Hepatic stellate cell (primary cell): ENCODE results near the gene GEMIN7.
A peak's percentile ranks its signal among the peaks of the same experiment; 100 is the strongest.

Experiments
- DNase-seq: peaks from one replicate; pipeline ENCODE4 v3.0.0; 2011; ENCODE audit warnings: low spot score

The GEMIN7 gene

DNA sequence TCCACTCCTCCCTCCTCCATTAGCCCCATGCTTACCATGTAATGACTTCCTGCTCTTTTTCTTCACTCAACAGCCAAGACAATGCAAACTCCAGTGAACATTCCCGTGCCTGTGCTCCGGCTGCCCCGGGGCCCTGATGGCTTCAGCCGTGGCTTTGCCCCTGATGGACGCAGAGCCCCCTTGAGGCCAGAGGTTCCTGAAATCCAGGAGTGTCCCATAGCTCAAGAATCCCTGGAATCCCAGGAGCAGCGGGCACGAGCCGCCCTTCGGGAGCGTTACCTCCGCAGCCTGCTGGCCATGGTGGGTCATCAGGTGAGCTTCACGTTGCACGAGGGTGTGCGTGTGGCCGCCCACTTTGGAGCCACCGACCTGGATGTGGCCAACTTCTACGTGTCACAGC, 11.0 kb downstream of the GEMIN7 start:
- DNase-seq = no peak

DNA sequence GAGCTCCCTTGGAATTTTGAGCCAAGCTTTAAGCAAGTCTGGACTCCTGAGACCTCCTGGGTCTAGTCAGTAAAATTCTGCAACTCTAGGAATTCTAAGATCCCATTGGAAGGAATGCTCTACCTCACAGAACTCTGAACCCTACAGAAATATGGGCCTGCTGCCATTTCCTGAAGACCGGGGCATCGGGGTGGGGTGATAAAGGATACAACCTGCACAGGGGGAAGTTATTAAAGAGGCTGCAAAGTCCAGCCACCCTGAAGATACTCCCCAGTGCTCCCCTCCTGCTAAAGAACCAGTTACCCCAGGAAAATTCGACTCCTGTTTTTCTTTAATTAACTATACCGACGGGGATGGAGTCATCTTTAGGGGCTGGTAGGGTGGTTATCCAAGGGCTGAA, 11.5 kb downstream of the GEMIN7 start:
- DNase-seq = no peak

DNA sequence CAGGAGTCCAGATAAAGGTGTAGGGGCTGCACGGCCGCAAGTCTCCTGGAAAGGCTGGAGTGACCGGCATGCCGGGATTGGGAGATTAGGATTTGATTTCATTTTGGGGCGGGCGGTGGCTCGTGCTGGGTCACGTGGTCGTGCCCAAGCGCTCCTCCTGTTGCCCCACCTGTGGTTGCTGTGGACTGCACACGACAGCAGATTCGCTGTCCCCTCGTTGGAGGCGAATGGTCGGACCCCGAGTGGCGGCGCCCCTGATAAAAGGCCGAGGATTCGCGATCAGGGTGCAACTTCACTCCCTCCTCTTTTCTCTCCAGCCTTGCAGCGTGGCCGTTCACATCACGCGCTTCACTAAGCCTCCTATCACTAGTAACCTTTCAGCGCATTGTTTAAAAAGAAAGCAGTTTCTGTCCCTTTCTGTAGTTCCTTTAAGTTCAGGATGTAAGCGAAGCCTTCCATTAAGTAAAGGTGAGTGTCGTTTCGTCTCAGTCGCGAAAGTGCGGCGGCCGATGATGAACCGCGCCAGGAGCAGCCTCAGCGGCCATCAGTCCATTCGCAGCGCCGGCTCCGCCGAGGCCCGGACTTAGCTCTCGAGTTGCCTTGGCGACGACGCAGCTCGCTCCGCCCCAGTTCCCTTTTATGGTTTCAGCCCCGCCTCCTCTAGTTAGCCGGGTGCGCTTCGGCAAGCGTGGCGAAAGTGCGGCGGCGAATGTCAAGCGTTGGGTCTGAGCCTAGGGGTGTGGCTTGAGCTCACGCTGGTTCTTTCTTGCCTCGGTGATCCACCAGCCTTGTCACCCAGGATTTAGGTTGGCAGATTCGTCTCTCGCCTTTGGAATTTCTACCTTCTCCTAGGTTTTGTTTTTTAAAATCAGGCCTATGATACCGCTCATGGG, 12.2 kb downstream of the GEMIN7 start:
- peak; percentile 98 for DNase-seq

DNA sequence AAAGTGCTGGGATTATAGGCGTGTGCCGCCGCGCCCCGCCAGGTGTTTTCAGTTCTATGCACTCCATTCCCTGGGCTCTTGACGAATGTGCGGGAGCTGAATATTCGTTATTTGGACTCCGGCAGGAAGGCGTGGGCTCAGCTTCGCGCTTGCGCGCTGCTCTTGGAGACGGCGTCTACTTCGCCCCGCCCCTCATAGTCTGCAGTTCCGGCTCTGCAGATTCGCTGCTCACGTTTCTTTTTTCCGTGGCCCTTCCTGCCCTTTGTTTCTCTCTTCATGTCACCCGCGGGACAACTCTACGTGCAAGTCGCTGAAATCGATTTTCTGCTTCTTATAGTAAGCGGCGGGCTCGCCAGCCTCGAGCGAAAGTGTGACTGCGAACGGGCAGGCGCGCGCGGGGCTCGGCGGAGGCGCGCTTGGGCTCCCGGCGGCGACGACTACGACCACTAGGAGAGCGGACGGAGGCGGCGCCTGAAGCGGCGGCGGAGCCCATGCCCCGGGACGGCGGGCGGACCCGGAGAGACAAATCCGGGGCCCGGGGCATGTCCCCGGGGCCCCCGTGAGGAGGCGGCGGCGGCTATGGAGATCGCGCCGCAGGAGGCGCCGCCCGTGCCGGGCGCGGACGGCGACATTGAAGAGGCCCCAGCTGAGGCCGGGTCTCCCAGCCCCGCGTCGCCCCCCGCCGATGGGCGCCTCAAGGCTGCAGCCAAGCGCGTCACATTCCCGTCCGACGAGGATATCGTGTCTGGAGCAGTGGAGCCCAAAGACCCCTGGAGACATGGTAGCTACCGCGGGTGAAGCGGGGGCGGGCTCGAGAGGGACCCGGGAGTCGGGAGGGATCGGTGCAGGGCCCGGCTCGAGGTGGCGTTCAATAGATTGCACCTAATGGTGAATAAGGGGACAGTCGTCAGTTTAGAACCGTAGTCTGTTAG, 14.0 kb downstream of the GEMIN7 start, which contains the start of gene PPP1R37:
TSS of gene PPP1R37 (plus strand) at position 433 of the 932 bp plus-strand sequence. CDS start at position 580, 147 bp downstream.
- DNase-seq = peak; percentile 99

DNA sequence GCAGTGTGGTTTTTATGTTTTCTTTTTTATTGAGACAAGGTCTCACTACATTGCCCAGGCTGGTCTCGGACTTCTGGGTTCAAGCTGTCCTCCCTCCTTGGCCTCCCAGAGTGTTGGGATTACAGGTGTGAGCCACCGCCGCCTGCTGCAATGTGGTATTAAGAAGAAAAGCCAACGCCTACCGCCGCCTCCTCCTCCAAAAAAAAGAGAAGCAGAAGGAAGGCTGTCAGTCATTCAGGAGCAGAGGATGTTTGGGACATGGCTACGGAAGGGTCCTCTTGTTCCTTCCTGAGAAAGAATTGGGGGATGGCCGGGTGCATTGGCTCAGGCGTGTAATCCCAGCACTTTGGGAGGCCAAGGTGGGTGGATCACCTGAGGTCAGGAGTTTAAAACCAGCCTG, 15.1 kb downstream of the GEMIN7 start:
- DNase-seq = no peak

DNA sequence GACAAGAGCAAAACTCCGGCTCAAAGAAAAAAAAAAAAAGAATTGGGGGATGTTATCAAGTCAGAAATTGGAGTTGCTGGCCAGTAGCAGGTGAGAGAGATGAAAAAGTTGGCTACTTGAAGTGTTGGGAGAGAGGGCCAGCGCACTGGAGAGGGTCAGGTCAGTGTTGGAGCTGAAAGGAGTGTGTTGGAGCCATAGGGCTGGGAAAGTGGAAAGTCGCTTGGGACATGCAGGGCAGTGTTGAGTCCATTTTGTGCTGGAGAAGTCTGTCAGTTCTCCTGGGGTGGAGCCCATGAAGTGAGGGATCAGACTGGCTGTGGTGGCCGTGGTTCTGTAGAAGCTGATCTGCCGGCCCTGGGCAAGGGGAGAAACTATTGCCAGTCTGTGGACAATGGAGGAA, 15.6 kb downstream of the GEMIN7 start:
- no peak for DNase-seq

DNA sequence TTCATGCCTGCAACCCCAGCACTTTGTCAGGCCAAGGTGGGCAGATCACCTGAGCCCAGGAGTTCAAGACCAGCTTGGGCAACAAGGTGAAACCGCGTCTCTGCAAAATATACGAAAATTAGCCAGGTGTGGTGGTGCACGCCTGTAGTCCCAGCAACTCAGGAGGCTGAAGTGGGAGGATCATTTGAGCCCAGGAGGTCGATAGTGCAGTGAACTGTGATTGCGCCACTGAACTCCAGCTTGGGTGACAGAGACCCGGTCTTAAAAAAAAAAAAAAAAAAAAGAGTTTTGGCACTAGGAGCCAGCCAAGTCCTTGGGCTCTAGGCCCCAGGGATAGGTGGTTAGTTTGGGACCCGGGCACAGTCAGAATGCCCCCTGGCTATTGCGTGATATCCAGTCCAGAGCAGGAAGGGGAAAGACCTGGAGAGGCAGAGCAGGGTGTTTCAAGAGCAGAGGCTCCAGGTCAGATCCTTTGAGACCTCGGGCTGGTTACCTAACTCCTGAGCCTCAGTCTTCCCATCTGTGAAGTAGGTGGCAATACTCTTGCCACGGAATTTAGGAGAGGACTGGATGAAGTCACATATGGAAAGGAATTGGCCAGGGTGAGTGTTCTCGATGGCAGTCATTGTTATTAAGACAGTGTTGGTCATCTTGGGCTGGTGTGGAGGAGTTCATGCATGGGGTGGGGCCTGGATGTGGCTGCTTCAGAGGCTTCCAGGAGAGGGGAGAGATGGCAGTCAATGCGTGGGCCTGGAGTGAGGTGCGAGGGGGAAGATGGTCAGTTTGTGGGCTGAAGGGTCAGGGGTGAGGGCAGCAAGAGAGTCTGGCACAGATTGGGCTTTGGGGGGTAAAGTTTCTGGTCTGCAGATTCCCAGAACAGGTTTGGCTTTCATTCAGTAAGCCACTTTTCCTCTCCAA, 16.7 kb downstream of the GEMIN7 start:
- DNase-seq = no peak

DNA sequence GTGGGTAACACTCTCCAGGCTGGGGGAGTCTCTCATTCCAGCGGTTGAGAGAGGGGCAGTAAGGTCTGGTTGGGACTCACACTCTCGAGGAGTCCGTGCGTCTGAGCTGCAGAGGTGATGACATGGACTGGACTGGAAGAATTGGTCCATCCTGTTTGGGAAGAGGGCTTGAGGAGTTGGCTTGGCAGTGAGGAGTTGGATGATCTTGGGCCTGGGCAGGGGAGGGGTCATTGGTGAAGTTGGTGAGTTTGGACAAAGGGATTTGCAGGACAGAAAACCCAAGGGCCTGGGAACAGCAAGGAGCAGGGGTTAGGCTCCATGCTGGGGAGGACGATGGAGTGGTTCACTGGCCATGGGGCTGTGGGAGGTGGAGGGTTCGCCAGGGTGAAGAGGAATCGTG, 17.6 kb downstream of the GEMIN7 start:
- no peak for DNase-seq

DNA sequence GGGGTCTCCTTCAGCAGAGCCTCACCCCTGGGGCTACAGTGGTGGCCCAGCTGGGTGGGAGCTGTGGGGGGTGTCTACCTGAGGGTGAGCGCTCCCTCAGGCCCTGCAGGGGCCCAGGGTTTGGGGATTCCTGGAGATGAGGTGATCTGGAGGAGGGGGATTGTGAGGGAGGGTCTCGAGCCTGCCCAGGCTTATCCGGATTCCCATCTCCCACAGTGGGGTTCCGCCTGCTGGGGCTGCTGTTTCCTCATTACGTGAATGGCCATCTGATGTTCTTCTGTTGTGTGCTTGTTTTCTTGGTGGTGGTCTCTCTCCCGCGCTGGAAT, 18.4 kb downstream of the GEMIN7 start:
- no peak for DNase-seq

DNA sequence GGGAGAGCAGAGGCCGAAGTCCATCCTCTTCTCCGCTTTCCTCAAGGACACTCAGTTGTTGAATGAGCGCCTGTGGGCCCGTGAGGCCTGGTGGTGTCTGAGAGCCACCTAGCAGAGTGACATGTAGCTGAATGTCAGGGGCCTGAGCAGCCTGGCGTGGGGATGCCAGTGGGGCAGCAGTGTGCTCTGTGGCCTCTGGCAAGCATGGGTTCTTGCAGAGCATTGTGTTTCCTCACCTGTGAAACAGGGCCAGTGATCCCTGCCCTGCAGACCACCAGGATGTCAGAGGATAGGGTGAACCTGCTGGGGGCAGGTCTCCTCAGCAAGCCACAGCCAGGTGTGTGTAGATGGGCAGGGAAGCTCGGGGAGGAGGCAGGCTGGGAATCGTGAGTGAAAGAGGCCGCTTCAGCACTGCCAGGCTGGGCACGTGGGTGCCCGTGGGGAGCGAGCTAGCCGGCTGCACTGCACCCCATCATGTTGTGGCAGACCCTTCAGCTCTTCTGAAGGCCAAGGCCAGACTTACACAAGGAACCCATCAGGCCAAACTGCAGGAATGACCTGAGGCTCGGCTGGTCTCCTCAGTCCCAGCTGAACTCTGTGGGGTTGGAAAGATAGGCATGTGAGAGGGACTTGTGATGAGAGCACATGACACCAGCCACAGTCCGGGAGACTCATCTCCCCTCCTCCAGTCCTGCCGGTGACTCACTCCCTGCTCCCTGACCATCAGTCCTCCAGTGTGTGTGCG, 18.9 kb downstream of the GEMIN7 start:
- peak; percentile 99 for DNase-seq

DNA sequence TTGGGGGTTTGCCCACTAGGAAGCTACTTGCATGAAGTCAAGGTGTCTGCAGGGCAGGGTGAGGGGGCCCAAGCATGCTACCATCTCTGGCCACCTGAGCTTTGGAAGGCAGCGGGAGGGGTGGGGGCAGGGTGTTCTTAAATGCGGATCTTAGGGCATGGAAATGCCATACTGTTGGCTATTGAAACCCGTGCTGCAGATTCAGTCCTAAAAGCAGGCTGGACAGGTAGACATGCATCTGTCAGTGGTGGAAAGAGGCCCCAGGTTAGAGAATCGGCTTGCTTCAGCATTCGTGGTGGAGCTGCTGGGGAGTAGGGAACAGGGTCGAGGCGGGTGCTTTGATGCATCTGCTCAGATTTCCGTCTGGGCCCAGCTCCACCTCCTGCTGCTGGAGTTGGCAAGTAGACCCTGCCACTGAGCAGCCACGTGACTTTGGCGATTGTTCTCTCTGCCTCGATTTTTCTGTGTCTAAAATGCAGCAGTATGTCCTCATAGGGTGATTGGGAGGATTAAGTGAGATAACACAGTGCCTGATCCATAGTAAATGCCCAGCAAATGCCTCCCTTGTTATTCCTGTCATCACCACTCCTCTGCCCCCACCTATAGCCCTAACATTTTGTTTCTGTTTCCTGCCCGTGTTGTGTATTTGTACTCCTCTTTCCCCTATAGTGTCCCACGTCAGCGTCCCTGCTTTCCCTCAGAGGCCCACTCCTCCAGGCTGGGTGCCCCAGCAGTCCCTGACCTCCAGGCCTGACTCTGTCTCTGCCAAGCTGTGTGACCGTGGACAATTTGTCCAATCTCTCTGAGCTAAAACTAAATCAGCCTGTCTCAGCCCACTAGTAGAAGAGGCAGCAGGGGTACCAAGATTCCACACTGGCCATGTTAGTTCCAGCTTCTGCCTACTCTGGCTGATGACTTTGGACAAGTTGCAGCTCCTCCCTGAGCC, 19.7 kb downstream of the GEMIN7 start:
- no peak for DNase-seq

DNA sequence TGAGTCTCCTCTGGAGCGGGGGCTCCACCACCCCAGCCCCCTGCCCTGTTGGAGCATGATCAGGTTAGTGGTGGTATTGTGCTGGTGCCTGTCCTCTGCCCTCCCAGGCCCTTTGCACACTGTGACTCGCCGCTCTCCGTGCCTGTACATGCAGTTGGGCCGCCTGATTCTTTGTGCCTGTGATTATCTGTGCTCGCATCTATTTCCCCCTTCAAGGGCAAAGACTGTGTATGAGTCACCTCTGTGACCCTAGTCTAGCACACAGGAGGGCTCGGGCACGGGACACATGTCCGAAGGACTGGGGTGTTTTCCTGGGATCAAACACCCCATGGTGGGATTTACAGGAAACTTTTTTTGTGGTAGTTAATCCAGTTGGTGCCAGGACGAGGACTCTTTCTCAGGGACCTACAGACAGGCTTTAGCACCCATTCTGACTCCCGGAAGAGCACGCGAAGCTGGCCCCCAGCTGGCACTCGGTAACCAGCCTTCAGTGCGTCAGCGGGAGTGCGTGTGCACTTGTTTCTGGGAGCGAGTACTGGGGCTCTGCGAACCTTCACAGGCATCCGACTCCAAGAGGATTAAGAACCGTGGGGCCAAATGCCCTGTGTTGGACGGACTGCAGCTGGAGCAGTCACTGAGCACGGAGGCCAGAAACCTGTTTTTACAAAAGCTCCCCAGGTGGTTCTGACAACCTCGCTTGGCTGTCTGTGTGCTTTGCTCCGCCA, 20.6 kb downstream of the GEMIN7 start:
- no peak for DNase-seq

DNA sequence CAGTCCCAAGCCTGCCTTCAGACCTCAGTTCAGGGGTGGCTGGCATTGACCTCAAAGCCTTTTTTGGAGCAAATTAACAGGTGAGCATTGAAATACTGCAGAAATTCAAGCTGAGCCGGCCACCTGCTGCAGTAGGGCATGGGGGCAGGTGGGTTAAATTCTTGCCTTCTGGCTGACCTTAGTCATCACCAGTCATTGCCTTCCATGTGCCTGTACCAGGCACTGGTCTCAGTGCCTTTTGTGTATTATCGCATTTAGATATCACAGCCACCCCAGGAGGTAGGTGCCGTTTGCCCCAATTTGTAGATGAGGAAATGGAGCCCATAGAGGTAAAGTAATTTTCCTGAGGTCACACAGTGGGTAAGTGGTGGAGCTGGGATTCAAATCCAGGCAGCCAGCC, 21.1 kb downstream of the GEMIN7 start:
- no peak for DNase-seq

DNA sequence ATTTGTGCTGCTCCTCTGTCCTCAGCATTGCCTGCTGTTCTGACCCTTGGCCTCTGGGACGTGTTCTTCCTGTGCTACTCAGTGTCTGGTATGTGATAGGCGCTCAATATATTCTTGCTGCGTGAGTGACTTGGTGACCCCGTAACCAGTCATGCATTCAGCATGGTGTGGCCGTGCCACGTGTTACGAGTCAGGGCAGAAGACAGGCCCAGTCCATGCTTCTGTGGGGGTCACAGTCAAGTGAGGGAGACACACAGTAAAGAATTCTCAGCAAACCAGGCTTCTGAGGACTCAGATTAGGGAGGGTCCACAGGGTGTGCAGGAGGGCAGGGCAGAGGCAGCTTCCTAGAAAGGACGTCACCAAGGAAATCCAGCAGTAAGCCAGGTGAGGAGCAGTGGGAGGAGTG, 21.8 kb downstream of the GEMIN7 start:
- DNase-seq = peak; percentile 87

DNA sequence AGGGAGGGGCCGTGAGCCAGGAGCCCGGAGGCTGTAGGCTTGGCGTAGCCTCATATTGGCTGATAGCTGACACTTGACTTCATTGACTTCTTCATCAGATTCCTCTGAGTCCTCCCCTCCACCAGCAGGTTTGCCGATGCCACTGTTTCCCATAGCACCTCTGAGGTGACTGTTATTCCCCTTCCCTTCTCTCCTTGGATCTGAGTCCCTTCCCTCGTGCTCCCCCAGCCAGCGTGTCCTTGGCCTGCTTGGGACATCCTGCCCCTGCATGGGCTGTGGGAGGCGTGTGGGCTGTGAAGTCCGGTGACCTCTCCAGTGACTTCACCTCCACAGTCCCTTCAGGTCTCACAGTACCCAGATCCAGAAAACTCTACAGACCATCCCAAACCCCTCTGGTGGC, 22.7 kb downstream of the GEMIN7 start:
- DNase-seq = no peak

DNA sequence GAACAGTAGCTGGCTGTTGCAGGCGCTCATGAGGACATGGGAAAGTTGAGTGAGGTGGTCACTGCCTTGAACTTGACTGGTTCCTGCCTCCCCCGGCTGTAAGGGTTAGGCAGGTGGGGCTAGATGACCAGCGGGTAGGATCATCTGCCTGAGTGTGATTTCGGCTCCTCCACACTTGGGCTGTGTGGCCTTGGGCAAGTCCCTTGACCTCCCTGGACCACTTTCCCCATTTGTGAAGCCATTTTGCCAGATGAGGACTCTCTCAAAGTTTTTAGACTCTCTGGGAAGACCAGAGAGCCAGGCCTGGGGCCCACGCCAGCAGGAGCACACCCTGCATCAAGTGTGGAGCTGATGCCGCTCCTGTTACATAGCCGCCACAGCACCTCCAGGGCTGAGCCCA, 23.4 kb downstream of the GEMIN7 start:
- no peak for DNase-seq

DNA sequence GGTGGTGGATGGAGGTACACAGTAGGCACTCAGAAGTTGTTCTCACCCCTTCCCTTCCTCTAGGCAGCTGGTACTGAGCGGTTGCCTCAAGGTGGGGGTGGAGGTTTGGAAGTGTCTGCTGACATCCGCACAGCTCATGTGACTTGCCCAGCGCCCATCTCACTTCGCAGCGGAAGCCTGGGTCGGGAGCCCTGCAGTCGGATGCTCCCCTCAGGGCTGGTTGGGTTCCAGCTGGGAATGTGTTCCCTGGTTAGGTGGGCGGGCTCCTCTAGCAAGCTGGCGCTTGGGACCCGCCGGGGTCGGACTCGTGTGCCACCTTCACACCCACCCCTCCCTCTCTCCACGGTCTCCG, 24.1 kb downstream of the GEMIN7 start:
- DNase-seq = no peak

DNA sequence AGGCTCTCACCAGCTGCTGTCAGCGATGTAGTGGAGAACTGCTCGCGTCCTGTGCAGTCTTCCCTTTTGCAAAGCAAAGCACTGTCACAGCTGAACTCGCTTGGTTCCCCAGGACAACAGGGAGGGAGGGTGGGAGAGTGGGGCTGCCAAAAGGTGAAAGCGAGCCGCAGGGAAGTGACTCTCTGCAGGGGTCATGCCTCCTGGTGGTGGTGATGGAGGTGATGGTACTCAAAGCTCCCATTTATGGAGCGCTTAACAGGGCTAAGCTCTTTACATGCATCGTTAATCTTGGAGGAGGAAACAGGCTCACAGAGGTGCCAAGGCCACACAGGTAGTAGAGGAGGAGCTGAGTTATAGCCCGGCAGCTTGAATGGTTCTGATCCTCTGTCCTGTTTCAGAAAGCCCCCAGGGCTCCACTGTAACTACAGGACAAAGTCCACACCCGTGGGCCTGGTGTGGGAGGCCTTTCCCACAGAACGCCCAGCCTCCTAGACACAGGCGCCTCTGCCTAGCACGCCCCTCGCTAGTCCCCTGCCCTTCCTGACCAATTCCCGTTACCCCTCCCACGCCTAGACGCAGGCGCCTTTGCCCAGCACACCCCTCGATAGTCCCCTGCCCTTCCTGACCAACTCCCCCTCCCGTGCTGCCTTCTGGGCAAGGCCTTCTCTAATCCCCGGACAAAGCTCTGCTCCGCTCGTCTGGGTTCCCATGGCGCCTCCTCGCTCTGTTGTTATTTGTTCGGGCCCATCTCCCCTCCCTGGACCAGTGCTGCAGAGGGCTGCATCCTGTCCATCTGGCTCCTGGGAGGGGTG, 24.7 kb downstream of the GEMIN7 start:
- no peak for DNase-seq
